Stimulated activated CD8-positive, alpha-beta memory T cell treated with anti-CD3 and anti-CD28 coated beads, Interleukin-7, amount 100 ng/mL, for 4 hours (primary cell): ENCODE data around the gene CALD1.
"Not testable (repeated sequence)": the region's sequence is repeated elsewhere in the genome, so short reads cannot be mapped to it uniquely, and the experiment has no call there.

Experiments
- DNase-seq, 2 donors: peaks; one replicate each; pipeline ENCODE4 v3.0.0-alpha.2; 2020; ENCODE audit warnings: low read depth in 2 of 2

Gene CALD1

DNA sequence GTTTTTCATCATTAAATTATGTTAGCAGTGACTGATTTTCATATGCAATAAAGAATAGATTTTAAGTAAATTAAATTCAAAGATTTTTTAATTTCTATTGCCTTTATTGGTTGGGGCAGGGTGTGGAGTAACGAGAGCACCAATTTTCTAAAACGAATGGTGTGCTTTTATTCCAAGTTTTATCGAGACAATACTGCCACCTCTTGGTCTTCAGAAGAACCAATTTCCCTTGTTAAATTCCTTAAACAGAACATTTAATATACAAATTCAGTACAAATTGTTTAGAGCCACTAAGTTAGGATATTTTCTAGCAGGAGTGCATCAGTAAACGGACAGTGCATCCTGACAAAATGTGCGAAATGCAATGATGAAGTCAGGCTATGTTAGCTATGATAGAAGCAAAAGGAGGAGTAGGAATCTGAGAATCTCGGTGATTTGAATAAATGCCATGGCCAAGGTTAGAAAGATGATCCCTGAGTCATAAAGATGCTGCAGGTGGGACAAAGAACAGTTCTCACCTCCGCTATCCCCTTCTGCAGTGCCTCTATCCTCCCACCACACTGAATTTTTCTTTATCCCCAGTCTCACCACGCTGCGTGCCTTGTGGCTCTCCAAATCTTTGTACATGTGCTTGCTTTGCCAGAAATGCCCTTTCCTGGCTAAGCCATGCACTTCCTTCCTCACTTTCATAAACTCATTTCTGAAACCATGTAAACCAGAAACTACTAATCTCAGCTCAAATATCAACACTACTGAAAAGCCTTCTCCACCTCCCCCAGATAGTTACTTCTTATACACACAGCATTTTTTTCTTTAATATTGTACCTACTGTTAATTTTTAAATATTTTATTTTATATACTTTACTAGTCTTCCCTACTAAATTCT is 175.0 kb downstream of the CALD1 start:
- no peak for DNase-seq

DNA sequence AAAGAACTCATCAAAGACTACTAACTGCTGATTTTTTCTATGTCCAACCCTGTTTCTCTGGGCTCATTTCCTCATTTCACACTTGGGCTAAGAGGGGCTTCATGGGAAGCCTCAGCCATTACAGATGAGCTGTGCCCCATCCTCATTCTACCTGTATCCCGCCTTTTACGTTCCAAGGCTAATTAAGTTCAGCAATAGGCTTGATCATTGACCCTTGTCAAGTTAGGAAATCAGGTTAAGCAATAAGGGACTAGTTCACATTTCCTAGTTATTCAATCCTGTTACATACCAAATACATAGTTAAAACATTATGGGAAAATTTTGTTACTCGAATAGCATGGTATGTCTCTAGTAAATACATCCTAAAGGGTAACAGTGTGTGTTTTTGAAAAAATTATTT is 177.6 kb downstream of the CALD1 start:
- no peak for DNase-seq

DNA sequence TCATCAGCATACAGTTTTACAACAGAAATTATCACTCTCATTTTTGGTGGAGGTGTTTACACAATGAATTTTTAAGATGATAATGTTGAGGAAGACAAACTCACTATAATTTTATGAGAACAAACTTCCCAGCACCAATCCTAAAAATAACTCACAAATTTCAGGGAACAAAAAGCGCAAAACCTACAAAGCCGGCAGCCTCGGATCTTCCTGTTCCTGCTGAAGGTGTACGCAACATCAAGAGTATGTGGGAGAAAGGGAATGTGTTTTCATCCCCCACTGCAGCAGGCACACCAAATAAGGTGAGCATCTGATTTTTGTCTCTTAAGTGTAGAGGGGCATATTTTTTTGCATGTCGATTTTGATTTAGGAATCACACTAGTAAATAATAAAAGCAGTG is 180.4 kb downstream of the CALD1 start:
- no peak for DNase-seq

DNA sequence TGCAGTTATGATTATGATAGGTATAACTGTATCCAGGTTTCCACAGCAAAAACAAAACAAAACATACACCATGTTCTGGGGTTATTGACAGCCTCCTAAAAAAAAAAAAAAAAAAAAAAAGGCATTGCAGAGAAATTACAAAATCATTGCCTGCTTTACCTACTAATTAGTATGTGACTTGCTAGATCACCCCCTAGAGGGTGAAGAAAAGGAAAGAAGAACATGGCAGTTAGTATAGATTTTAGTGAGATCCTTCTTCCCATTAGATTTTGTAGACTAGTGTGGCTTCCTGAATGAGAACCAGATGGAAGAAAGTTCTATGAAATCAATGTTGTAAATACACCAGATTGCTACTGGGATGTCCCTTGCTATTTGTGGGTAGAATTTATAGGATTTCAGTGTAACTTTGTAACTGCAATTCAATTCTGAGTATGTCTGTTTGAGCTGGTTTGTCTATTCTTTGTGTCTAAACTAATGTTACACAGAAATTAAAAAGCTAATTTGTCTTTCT is 182.9 kb downstream of the CALD1 start:
- DNase-seq, result no peak

DNA sequence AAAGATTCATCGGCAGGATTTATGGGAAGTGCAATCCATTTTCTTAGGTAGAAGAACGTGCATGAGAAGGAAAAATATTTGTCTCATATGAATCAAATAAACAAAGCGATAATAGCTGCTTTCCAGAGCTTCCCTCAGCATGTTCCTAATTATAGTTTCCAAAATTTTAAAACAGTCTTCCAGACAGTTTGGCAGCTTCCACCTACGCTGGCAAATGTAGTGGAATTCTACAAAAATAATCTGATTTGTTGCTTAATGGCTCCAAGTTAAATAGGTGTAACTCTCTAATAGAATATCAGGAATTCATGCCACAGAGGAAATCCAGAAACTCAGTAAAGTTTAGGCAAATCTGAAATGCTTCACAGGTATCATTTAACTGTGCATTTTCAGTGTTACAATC is 183.6 kb downstream of the CALD1 start:
- DNase-seq, result no peak

DNA sequence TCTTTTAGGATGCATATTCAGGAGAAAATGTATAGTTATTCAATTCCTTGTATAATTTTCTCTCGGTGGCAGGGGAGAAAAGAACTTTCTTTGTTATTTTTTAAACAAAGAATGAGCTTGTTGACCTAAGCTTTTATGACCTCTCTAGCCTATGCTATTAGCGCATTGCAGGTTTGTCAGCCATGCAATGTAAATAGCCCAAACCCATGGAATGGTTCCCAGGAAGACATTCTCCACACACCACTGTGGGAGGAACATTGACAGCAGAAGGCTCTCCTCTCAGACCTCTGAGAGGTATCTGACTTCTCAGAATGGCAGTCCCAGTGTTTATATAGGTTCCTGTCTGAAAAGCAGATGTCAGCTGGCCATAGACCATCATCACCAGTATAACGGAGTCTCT is 187.3 kb downstream of the CALD1 start:
- DNase-seq, result no peak

DNA sequence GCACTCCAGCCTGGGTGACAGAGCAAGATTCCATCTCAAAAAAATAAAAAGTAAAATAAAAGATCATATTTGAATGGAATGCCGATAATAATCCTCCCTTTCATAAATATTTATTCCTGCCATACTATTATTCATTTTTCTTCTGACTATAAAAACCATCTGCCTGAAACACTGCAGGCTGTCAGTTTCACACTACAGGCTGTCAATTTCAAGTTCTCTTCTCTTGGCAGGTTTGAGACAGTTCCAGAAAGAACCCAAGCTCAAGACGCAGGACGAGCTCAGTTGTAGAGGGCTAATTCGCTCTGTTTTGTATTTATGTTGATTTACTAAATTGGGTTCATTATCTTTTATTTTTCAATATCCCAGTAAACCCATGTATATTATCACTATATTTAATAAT is 188.7 kb downstream of the CALD1 start:
- no peak for DNase-seq

DNA sequence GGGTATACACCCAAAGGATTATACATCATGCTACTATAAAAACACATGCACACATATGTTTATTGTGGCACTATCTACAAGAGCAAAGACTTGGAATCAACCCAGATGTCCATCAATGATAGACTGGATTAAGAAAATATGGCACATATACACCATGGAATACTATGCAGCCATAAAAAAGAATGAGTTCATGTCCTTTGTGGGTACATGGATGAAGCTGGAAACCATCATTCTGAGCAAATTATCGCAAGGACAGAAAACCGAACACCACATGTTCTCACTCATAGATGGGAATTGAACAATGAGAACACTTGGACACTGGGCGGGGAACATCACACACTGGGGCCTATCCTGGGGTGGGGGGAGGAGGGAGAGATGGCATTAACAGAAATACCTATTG is 202.2 kb downstream of the CALD1 start:
- not testable (repeated sequence) for DNase-seq

DNA sequence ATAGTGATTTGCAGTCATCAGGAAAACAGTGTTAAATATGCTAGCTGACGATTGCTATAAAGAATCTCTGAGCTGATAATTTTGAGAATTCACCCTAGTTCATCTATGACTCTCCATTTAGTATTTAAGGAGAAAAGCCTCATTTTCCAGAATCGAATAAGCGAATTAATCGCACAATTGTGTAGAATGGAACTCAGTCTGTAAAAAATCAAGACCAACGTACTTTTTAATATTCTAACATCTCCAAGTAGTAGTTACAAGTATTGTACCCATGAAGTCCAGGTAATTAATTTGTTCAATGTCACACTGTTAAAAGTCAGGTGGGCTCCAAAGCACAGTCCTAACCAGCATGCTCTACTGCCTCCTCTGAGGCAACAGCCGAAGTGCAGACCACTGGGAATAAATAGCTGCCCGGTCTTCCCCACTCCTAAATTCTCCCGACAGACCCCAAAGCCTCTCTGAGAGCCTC is 206.5 kb downstream of the CALD1 start:
- DNase-seq, result no peak

DNA sequence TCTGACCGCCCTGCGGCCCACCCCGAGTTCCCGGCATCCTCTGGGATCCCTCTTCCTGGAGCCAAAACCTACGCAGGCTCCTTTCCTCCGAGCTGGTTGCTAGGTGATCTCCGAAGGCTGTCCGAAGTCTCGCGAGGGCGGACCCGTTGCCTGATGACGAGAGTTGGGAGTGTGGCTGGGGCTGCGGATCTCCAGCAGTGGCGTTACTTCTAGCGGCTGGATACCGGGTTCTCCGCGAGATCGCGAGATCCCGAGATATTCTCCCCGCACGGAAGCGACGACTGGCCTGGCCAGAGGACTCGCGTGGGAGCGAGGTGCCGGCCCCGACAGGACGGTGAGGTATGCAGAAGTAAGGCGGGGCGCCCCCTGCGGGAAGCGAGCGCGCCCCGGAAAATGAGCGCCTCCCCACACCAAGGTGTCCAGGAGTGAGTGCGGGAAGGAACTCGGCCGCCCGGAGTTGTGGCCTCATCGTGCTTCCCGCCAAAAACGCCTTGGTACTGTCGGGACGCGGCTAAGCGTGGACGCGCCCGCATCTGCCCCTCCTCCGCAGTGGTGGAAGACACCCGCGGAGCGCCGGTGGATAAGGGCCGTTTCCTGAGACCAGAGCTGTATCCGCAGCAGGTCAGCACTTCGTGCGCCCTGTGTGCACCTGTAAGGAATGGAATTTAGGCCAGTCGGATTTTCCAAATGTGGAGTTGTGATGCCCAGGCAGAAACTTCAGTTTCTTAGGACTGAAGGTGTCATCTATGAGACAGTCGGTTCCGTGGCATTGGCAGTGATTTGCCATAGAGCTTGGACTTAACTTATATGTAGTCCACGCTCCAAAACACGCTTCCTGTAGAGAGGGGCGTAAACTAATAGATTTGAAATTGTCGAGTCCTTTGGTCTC is 207.2 kb downstream of the CALD1 start, which contains the start of gene AGBL3:
Gene AGBL3, plus strand, starts transcription at position 146 of the 889 bp plus-strand sequence. CDS start 1,426 bp downstream, outside the sequence.
- peak; percentile 79 to 83 for DNase-seq

DNA sequence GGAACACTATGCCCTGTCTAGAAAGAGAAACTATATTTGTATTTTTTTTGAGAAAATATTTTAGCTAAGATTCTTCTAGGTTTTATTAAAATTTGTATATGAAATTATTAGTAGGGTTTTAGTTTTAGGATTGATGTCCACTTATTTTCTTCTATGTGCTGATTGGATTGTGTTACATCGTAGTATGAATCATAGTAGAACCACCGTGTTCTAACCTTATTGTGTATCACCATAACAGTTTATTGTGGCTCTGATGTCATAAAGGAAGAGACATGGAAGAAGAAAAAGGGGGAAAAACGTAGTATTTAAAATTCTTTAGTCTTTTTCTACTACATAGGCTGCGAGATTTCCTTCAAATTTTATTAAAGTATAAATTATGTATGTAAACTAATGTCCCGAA is 208.7 kb downstream of the CALD1 start:
- no peak for DNase-seq

DNA sequence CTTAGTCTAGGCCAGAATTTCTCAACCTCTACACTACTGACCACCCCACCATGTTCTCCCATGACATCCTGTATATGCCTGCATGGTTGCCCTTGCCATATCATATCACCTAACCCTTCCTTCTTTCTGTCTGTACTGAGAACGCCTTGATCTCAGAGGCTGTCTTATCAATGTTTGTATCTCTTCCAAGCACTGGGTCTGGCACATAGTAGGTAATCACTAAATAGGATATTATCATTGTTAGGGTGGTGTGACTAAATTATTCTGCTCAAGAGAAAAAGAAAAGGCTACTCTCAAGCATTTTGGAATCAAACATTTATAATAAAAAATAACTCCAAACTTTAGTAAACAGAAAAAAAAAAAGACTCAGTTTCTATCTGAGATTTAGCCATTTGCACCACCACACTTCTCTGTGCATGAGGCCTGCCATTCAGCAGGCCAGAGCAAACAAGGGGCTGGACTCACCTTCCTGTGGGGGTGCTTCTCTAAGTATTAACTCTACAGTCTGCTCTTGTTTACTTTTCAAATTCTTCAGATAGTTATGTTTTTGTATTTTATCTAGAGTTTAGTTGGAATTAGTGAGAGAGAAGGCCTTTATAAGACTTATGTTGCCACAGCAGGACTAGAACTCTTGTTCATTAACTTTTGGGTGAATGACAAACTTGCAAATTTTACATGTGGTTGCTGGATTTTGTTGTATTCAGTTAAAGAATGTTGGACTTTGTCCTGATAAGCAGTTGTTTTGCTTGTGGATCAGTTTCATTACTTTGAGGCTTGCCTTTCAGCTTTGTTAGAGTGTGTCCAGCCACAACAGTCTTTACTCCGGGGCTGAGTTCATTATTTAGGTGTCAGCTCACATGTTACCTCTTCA is 212.3 kb downstream of the CALD1 start:
- no peak for DNase-seq

DNA sequence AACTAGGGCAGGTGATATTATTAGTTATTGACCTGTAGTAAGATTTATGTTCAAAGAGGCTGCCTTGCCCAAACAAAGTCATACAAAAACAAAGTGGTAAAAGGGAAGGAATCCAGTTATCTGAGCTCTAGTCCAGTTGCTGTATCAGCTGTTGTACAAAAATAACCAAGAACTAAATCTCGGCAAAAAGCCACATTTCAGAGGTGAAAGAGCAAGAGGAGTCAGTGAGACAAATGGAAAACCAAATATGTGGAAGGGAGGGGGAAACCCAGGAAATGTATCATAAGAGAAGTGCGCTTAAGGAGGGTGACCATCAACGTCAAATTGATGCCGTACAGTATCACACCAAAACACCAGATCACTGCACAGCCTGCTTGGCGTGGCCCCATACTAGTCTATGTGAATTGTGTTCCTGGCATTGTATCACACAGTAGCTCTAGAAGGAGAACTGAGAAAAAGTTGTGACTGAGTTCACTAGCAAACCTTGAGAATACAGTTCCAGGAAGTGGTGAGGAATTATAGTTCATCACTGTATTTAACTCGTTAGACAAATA is 213.3 kb downstream of the CALD1 start:
- DNase-seq, result no peak

DNA sequence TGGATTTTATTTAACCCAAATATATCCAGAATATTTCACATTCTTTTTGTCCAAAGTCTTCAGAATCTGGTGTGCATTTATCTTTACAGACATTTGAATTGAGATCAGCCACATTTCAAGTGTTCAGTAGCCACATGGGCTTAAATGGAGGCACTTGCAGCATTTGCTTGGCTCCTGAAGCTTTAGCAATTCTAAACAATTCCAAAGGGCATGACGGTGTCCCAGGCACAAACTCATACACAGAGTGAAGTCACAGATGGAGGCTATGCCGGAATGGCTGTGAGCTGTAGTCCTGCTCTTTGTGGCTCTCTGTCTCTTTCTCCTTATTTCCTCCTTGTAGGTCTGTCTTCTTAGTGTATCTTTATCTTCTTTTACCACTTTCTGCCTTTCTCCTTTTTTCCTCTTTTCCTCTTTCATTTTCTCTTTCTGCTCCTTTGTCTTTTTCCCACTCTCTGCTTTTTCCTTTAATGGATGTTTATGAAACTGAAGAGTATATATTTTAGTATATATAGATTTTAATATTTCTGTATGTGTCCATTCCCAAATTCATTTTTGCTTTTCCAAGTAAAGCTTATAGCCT is 214.5 kb downstream of the CALD1 start:
- no peak for DNase-seq

DNA sequence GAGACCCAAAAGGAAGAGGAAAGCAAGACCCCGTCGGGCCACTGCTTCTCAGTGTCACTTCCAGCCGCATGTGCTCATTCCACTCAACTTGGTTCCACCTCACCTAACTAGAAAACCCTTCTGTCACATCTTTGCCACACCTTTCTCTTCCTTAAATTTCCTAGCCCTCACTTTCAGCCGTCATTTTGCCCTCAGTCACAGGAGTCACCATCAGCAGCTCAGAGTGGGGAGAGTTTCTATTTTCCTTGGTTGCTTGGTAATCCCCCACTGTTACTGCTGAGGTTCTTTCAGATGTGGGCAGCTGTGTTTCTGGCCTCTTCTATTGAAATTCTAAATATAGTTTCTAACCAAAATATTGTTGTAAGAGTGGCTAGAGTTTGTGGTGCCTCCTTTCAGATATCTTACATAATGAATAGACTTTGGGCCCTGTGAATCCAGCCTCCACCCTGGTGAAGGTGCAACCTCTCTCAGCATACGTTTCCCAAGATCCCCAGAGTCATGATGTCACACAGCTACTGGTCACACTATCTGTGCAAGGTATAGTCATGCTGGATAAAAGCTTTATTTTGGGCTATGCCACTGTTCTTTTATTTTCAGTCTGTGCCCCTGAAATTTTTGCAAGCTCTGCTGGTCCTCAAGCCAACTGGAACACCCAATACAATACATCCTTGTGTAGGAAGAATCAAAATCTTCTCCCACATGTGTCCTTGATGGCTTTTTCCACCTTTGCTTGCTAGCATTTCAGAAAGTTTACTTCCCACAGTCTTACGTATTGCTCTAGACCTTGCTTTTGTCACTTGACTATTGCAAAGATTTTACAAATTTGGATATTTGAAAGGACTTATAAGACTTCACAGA is 216.0 kb downstream of the CALD1 start:
- no peak for DNase-seq

DNA sequence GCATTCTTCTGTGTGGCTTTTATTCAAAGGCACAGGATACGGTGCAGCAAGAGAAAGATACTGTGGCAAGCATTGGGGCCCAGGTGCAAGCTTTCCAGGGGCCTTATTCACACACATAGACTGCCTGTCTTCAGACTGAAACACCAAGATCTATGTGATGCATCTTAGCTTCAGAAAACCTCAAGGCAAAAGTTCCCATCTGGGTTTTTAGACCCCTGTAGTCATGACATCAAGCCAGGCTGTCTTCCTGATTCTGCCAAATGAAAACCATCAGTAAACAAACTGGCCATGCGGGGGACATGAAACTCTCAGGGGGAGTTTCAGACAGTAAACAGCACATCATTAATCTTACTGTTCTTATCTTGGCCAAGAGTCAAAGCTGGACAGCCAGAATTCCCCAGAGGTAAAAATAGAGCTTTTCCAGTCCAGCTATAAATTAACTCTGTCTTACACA is 216.7 kb downstream of the CALD1 start:
- DNase-seq, result no peak

DNA sequence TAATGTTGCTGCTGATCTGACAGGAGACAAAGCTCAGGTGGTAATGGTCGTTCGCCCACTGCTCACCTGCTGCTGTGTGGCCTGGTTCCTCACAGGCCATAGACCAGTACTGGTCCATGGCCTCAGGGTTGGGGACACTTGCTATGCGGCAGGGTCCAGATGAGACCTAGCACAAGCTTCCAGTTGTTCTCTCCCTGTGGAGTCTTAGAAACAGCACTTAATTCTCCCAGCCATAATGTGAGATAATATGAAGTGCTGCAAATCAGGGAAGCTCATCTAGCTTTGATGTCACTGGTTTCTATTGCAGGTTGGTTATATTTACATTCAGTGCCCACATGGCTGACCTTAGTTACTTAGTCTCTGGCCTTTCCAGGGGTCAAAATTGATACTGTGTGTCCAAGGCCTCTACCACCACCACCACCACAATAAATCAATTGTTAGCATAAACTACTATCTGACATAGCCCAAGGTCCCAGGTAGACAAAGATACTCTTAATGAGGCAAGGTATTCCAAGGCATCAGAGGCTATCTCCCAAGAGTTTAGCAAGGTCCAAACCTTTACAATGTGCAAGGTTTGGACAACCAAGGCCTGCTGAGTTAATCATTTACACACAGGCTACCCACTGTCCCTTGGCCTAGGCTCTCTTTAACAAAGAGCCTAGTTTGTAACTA is 217.9 kb downstream of the CALD1 start:
- no peak for DNase-seq

DNA sequence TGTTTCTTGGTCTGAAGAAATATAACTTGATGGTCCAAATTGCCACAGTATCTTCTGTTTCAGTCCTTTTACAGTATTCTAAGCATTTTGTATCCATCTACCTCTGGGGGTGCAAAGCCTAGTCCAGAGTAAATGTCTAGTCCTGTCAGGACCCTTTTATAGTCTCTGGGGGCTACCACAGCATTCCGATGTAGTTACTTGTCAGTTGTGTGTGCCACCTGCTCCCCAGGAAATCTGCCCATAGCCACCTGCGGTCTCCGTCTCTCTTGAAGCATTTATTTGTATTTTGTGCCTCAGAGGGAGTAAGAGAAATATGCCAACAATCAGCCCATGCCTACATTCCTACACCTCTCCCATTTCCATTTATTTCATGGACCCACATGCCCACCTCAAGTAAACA is 219.7 kb downstream of the CALD1 start:
- no peak for DNase-seq
